Stimulated activated CD4-positive, alpha-beta T cell treated with anti-CD3 and anti-CD28 coated beads, Interleukin-4, amount 100 ng/mL, for 24 hours (primary cell): Measurements from ENCODE around the gene CCDC81.
"Not testable (repeated sequence)": the region's sequence is repeated elsewhere in the genome, so short reads cannot be mapped to it uniquely, and the experiment has no call there.

ENCODE experiments used
- DNase-seq: peaks from one replicate; pipeline ENCODE4 v3.0.0-alpha.2; 2020

The CCDC81 gene

DNA sequence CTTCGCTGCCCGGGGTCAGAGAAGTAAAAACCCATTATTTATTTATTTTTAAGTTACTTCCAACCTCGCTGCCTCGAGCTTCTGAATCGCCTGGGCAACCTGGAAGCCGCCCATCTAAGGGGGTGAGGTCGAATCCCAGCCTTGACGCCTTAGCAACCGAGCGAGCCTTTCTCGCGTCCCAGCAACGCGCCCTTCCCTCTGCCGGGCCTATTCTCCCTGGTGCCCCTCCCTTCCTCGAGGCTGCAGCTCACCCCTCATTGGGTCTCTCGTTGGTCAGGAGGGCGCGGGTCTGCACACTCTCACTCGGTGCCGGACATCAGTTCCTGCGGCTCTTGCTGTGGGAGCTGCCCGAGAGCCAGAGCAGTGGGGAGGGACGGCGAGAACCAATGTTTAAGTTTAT, at the start of gene CCDC81:
TSS of gene CCDC81 (plus strand) at position 302 of the 400 bp plus-strand sequence. CDS start 277 bp downstream, outside the sequence.
- DNase-seq, result no peak

DNA sequence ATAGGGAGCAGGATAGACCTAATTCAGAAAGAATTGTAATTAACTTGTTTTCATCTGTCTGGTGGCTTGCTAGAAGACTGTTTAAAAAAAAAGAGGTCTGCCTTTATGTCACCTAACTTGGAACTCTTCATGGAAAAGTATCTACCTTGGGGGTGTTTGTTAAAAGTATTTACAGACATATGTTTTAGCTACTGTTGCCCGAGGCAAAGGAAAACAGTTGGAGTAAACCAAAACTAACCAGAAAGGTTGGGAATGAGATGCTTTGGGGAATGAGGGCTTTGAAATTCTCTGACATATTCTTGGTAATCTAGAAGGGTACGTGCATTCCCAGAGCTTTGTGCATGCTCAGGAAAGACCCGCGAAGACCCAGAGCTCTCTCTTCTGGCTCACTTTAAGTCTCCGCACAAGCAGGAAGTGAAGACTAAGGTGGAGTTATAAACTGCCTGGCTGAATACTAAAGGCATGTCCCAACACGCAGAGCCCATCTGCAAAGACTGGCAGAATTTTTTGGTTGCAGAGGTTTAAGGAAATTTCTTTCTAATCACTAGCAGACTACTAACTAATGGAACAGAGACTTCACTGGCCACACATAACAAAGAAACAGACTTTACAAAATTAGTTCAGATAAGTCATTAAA, 39.4 kb upstream of the CCDC81 start:
- DNase-seq, result no peak

DNA sequence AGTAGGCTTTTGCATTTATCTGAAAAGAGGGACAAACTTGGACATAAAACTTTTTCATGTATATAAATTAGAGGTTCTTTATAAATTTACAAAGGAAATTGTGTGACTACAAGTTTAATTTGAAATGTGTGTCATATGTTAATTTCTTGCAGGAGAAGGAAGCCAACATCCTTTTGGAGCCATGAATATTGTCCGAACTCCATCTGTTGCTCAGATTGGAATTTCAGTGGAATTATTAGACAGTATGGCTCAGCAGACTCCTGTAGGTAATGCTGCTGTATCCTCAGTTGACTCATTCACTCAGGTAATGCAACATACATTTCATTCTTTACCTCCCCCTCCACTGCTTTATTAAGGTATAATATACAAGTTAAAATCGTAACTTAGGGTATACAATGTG, 37.5 kb upstream of the CCDC81 start:
- no peak for DNase-seq

DNA sequence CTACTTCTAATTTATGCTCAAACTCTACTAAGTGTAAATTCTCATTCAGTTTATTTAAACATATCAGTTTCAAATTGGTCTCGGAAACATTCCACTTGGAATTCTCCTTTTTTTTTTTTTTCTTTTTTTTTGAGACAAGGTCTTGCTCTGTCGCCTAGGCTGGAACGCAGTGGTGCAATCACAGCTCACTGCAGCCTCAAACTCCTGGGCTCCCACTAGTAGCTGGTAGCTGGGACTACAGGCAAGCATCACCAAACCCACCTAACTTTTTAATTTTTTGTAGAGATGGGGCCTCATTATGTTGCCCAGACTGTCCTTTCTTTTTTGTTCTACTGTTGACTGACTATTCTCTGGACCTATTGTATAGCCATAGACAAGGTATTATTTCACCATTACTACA, 33.3 kb upstream of the CCDC81 start:
- DNase-seq, result no peak

DNA sequence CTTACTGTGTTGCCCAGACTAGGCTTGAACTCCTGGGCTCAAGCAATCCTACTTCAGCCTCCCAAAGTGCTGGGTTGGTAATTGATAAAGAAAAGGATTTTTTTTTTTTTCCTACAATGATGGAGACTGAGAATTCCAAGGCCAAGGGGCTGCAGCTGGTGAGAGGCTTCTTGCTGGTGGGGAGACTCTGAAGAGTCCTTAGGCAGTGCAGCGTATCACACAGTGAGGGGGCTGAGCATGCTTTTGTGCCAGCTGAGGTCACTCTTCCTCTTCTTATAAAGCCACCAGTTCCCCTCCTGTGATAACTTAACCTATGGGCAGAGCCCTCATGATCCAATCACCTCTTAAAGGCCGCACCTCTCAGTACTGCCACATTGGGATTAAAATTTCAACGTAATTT, 28.2 kb upstream of the CCDC81 start:
- DNase-seq, result no peak

DNA sequence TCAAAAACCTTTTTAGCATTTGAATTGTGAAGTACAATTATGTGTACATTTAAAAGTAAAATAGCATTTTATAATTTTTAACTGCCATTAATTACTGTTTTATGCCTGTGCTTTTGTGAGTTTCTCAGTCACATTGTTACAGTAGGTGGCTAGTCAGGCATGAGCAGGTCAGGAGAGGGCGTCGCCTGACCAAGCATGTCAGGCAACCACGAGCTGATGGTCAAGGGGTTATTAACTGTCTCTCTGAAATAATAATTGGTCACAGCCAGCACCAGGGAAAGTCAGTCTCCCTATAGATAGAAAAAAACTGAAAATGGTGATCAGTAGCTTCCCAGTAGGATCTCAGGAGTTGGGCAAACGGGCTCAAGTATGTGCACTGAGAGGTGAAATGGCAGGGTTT, 19.4 kb upstream of the CCDC81 start:
- DNase-seq, result no peak

DNA sequence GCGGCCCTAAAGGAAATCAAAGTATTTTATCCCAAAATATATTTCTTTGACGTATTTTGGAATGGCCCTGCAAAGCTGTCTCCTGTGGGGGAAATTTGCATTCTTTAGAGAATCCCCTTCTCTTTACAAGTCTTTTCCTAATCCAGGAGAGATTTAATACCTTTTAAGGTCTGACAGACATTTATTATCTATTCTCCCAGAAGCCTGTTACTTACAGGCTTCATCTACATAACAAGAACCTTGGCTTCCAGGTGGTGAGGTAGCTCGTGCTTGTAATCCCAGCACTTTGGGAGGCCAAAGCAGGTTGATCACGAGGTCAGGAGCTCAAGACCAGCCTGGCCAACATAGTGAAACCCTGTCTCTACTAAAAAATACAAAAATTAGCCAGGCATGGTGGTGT, 17.3 kb upstream of the CCDC81 start:
- not testable (repeated sequence) for DNase-seq

DNA sequence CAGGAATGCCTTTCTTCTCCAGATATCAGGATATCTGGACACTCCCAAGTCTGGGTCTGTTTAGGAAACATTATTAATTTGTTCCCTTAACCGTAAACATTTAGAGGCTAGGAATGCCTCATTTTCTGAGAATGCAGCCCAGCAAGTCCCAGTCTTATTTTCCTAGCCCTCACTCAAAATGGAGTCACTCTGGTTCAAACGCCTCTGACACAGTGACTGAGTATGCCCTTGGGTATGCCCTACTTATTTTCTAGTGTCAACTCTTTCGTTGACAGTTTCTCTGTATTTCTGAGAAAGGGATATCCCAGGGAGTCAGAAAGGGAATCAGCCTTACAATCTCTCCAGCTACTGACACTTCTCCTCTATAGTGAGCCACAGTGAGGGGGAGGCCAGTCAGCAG, 16.0 kb upstream of the CCDC81 start:
- DNase-seq, result no peak

DNA sequence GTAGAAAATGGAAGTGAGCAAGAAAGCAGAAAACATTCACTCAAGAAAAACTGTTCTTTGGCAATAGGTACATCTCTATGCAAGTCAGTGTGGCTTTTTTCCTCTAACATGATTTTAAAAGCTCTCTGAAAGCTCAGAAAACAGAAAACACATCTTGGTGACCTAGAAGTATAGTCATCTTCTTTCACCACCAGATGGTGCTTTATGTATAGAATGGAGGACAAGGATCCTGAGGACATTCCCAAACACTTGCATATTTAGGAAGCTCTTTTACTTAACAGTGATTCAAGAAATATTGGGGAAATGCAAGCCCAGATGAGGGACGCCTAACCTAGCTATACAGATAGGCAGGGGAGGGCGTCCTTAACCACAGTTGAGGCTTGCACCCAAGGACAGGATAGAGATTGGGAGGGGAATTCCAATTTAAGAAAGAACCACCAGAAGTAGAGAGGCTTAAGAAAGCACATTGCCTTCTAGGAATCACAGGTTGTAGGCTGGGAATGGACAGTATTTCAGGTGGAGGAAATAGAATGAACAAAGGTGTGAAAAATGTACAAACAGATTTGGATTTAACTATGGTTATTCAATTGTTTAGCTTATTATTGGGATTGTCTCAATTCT, 13.8 kb upstream of the CCDC81 start:
- DNase-seq, result no peak

DNA sequence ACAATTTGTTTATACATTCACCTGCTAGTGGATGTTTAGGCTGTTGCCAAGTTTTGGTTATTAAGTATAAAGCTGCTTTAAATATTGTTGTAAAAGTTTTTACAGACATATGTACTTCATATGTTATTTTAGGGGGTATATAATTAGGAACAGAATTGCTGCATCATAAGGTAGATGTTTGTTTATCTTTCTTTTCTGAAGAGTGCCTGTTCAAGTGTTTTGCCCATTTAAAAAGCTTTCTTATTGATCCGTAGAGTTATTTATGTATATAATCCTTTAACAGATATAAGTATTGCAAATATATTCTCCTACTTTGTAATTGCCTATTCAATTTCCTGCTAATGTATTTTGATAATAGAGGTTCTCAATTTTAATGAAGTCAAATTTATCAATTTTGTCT, 11.3 kb upstream of the CCDC81 start:
- no peak for DNase-seq

DNA sequence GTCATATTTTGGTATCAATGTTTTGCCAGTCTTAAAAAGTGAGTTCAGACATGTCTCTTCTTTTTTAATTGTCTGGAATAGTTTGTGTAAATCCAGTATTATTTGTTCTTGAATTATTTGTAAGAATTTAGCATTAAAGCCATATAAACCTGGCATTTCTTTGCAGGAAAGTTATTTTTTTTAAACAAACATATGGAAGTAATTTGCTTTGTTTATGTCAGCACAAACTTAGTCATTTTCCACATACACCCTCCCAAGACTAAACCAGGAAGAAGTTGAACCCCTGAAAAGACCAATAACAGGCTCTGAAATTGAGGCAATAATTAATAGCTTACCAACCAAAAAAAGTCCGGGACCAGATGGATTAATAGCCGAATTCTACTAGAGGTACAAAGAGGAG, 9.1 kb upstream of the CCDC81 start:
- no peak for DNase-seq

DNA sequence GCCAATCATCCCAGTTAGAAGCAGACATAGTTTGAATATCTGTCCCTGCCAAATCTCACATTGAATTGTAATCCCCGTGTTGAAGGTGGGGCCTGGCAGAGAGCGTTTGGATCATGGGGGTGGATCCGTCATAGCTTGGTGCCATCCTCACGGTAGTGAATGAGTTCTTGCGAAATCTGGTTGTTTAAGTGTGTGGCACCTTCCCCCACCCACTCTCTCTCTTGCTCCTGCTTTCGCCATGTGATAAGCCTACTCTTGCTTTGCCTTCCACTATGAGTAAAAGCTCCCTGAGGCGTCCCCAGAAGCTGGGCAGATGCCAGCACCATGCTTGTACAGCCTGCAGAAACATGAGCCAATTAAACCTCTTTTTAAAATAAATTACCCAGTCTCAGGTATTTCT, 5.0 kb upstream of the CCDC81 start:
- no peak for DNase-seq

DNA sequence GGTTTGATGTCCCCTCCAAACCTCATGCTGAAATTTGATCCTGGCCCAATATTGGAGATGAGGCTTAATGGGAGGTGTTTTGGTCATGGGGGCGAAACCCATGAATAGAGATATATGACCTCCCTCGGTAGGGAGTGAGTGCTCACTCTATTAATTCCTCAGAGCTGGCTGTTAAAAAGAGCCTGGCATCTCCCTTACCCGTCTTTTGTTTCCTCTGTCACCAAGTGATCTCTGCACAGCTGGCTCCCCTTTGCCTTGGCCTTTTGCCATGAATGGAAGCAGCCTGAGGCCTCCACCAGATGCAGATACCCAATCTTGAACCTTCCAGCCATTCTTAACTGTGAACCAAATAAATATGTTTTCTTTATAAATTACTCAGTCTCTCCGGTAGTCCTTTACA, 4.5 kb upstream of the CCDC81 start:
- DNase-seq, result no peak

DNA sequence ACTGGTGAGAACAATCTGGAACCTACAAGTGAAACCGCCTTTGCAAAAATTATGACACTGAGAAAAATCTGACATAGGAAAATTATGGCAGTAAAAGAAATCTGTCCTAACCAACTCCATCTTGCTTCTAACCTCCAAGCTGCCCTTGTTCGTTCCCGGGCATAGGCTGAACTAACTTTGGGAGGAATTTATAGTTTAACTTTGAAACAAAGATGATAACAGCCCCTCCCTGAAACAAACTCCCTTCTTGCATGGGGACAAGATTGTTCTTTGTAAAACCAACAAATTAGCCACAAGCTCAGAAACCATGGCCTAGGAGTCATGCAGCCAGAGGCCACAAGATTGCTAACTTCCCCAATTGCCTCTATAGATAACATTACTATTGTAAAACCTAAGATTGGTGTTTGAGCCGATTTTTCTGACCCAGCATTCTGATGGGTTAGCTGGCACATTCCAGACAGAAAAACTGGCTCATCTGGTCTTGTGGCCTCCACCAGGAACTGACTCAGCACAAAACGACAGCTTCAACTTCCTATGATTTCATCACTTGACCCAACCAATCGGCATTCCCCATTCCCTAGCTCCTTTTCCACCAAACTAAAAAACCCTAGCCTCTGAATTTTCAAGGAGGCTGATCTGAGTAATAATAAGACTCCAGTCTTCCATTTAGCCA, 3.6 kb upstream of the CCDC81 start:
- DNase-seq, result no peak

DNA sequence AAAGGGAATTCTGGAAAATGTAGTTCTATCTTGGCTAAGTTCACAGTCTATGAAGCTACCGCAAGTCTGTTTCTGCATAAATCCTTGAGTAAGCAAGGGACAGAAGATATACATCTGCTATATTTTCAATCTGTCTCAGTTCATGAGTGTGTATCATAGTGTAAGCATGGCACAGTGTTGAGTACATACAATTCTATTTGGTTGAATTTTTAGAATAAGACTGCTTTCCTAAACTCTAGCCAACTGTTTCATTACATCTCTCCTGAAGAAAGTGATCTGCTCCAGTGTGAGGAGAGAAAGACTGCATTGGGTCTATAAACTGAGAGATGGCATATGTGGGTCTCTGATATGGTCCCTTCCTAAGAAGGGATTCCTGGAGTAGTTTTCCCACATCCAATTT, 2.6 kb upstream of the CCDC81 start:
- no peak for DNase-seq

DNA sequence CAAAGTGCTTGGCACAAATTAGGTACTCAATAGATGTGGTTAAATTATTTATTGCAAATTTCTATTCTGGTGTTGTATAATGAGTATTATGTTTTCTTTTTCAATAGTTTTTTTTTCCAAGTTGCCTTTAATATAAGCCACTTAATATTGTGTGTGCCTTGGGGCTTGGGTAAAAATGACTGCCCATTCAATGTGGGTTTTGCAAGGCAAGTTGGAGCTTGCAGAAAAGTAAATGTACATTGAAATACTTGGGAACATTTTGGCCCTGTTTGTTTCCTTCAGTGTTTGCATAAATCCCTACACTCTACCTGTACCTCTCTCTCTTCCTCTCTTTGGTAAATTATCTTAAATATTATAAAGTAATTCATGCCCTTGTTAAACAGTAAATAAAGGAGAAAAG, 2.1 kb upstream of the CCDC81 start:
- no peak for DNase-seq

DNA sequence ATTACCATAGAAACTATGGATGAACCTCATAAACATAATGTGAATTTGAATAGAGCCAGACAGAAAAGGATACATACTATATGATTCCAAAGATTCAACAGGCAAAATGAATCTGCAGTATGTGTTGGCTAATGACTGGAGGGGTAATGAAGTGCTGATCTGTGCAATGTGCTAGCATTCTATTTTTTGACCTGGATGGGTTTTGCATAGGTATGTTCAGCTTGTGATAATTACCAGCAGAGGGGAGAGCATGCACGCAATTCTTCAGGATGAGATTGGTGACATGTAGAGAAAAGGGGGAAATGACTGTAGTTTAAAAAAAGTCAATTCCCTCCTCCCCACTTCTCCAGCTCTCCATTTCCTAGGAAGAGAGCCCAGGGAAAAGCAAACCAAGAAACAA, 618 bp upstream of the CCDC81 start:
- no peak for DNase-seq

DNA sequence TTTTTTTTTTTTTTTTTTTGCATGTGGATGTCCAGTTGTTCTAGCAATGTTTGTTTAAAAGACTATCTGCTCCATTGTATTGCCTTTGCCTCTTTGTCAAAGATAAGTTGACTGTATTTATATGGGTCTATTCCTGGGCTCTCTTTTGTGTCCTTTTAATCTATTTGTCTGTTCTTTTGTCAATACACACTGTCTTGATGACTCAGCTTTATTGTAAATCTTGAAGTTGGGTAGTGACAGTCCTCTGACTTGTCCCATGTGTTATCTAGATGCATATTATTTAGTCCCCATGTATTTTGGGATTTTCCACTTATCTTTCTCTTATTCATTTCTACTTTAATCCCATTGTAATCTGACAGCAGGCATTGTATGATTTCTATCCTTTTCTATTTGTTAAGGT, 3.3 kb downstream of the CCDC81 start:
- DNase-seq, result no peak

DNA sequence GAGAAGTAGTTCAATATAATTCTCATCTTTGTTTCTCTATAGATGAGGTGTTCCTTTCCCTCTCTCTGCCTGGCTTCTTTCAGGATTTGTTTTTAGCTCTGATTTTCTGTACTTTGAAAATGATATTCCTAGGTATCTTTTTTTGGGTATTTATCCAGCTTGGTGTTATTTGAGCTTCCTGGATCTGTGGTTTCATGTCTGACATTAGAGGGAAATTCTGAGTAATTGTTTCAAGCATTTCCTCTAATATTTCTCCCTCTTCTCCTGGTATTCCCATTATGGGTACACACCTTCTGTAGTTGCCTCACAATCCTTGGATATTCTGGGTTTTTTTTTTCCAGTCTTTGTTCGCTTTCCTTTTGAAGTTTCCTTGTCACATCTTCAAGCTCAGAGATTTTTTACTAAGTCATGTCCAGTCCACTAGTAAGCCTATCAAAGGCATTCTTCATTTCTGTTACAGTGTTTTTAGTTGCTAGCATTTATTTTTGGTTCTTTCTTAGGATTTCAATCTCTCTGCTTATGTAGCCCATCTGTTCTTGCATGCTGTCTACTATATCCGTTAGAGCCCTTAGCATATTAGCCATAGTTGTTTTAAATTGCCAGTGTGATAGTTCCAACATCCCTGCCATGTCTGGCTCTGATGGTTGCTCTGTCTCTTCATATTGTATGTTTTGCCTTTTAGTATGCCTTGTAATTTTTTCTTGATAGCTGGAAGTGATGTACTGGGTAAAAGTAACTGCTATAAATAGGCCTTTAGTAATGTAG, 5.8 kb downstream of the CCDC81 start:
- no peak for DNase-seq

DNA sequence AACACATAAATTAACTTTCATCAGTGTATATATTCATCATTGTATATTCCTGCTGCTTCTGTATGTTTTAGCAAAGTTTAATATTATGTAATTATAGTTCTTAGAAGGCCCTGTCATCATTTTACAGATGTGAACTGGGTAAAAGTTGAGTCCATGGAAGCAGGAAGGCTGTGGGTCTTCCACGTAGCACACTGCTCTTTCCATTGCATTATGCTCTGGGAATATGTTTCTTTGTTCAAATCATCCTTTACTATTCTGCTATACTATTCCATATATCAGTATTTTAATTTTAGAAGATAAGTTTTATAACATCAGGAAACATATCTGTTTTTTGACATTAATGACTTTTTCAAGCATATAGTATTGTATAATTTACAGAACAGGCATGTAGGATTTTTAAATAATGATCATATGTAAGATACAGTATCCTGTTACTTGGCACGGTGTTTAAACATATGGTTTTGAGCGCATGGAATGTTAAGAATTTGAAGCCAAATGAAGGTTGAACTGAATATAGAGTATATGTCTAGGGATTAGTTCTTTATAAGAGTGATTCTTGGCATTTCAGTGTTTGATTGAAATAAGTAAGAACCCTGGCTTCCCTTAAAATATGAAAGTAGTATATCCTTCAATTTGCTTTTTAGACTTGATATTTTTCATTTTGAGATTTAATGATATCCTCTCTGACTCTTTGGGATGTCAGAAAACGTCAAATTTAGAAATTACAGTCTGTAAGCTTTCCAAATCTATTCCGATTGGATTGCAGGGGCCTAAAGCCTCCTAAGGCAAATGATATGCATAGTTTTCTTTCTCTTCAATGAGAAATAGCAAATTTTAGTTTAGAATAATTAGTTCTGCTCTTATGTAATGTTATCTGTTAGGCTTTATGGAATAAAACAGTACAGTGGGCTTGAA, 8.6 kb downstream of the CCDC81 start:
- no peak for DNase-seq

DNA sequence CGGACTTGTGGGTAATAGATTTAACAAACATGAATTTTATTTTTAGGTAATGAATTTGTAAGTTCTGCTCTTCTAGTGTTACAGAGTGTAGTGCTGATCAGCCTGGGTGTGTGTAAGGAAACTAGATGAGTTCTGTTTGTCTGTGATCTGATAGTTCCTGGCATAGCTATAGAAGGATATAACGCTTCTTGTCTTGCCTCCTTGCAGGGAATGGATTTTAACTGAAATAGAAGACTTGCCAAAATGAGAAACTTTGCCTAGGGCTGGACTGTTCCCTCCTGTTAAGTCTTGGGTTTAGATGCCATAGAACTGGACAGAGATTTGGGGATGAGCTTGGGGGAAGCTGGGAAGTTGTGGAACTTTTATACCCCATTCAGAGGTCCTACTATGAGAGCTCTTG, 11.6 kb downstream of the CCDC81 start:
- no peak for DNase-seq

DNA sequence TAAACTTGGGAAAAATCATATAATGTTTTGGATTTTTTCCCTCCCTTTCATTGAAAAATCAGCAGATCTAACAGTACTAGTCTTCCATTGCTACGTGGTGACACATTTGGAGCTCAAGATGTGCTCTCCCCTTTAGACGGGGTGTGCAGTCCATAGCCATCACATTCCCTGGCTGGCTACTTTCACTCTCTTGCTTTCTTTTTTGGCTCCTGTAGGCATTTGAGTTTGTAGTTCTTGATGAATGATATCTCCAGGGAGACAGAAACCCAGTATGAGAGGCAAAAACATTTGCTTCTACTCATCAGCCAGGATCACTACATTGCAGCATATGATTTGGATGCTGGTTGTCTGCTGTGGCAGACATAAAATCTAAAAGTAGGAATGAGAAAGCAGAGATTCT, 12.1 kb downstream of the CCDC81 start:
- no peak for DNase-seq

DNA sequence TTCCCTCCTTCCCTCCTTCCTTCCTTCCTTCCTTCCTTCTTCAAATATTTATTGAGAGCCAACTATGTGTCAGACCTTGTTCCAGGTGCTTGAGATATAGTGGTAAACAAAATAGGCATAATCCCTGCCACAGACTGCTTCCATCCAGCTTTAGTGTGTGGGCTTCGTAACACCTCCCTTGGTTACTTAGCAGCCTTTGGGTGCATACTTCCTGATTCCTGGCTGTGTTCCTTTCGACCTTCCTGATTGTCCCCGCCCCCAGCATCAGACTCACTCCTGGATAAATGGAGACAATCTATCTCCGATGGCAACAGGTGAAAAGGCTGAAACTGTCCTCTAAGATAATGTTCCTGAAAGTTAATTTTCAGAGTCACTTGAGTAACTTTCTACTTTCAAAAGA, 13.5 kb downstream of the CCDC81 start:
- DNase-seq, result no peak
